Liver (tissue), 9 donors: ENCODE data around the gene PKIG. TPM values are rescaled to one million over a fixed set of nuclear protein-coding genes. Genes with fewer than 3 reads are reported as not detected.

ENCODE experiments used
- DNase-seq: peaks from one replicate; pipeline ENCODE4 v3.0.0-alpha.2; 2017; ENCODE audit warnings: low spot score
- H3K27ac ChIP-seq, 2 donors: one replicate each; pipeline ENCODE4 v1.7.0; 2013; ENCODE audit warnings: inconsistent platforms in 2 of 2, low read length in 2 of 2, control low read depth in 1 of 2, low read depth in 1 of 2, mild to moderate bottlenecking in 1 of 2
- H3K27me3 ChIP-seq, 4 donors: one replicate each; pipeline versions ENCODE4 v1.6.1 to v1.7.0; 2013; ENCODE audit warnings: low read length in 3 of 4, inconsistent platforms in 1 of 4, mild to moderate bottlenecking in 1 of 4, moderate library complexity in 1 of 4; ENCODE audit not compliant: control insufficient read depth in 4 of 4, insufficient read depth in 4 of 4
- H3K36me3 ChIP-seq, 4 donors: one replicate each; pipeline versions ENCODE4 v1.6.1 to v1.7.0; 2013; ENCODE audit warnings: low read length in 3 of 4, mild to moderate bottlenecking in 3 of 4, low read depth in 1 of 4, moderate library complexity in 1 of 4; ENCODE audit not compliant: control insufficient read depth in 4 of 4, insufficient read depth in 3 of 4
- H3K4me1 ChIP-seq, 4 donors: one replicate each; pipeline versions ENCODE4 v1.6.1 to v1.7.0; 2013; ENCODE audit warnings: low read length in 3 of 4, mild to moderate bottlenecking in 3 of 4, moderate library complexity in 1 of 4; ENCODE audit not compliant: control insufficient read depth in 4 of 4, insufficient read depth in 4 of 4
- H3K4me3 ChIP-seq, 3 donors: one replicate each; pipeline versions ENCODE4 v1.6.1 to v1.7.0; 2013; ENCODE audit warnings: low read length in 3 of 3, control low read depth in 1 of 3, low read depth in 1 of 3, mild to moderate bottlenecking in 1 of 3
- H3K9ac ChIP-seq, 2 donors: one replicate each; pipeline ENCODE4 v1.7.0; 2013; ENCODE audit warnings: low read length in 2 of 2, mild to moderate bottlenecking in 2 of 2, moderate library complexity in 2 of 2, control low read depth in 1 of 2, low read depth in 1 of 2
- H3K9me3 ChIP-seq, 4 donors: one replicate each; pipeline versions ENCODE4 v1.6.1 to v1.7.0; 2013; ENCODE audit warnings: low read length in 3 of 4; ENCODE audit not compliant: control insufficient read depth in 4 of 4
- EGR1 ChIP-seq, 2 donors: IDR thresholded peaks; 2 replicates each; pipeline ENCODE4 v1.6.1; 2016 to 2018; ENCODE audit warnings: antibody characterized with exemption in 2 of 2, low read depth in 2 of 2
- FOXA2 ChIP-seq: IDR thresholded peaks from 2 replicates; pipeline ENCODE4 v1.6.1; 2016; ENCODE audit warnings: antibody characterized with exemption
- GABPA ChIP-seq, 2 donors: IDR thresholded peaks in 1 of 2; conservative IDR thresholded peaks in 1 of 2; 2 replicates each; pipeline ENCODE4 v1.6.1; 2016; ENCODE audit warnings: antibody characterized with exemption in 2 of 2, mild to moderate bottlenecking in 1 of 2, moderate library complexity in 1 of 2
- HNF4A ChIP-seq, 2 donors: conservative IDR thresholded peaks; 2 replicates each; pipeline ENCODE4 v1.6.1; 2016; ENCODE audit warnings: antibody characterized with exemption in 2 of 2, mild to moderate bottlenecking in 2 of 2
- HNF4G ChIP-seq: IDR thresholded peaks from 2 replicates; pipeline ENCODE4 v1.6.1; 2016; ENCODE audit warnings: antibody characterized with exemption
- RXRA ChIP-seq, 2 donors: IDR thresholded peaks; 2 replicates each; pipeline ENCODE4 v1.6.1; 2017 to 2018; ENCODE audit warnings: antibody characterized with exemption in 2 of 2, mild to moderate bottlenecking in 1 of 2
- SP1 ChIP-seq: IDR thresholded peaks from 2 replicates; pipeline ENCODE4 v1.6.1; 2018; ENCODE audit warnings: antibody characterized with exemption, mild to moderate bottlenecking
- TAF1 ChIP-seq: conservative IDR thresholded peaks from 2 replicates; pipeline ENCODE4 v1.6.1; 2016; ENCODE audit warnings: antibody characterized with exemption, mild to moderate bottlenecking
- YY1 ChIP-seq: IDR thresholded peaks from 2 replicates; pipeline ENCODE4 v1.6.1; 2016; ENCODE audit warnings: antibody characterized with exemption, mild to moderate bottlenecking
- WGBS: extraction: QIAGEN DNeasy Blood & Tissue Kit; methylation state at CpG from one replicate; pipeline ENCODE4 v1.1.7; 2013; 5-methylcytosine and 5-hydroxymethylcytosine counted together
- polyA plus RNA-seq, 2 donors: library from polyadenylated mRNA; stranded (reverse) in 1 of 2; unstranded in 1 of 2; fragments of 200-250 nt in 1 of 2; fragments of >200 nt in 1 of 2; fragmentation: Nextera tagmentation in 1 of 2; extraction: Ambion mirVana in 1 of 2; gene quantifications; one replicate each; pipeline versions ENCODE4 v1.2.1 to v1.2.3, GENCODE V29; 2013 to 2015
- total RNA-seq, 2 donors: library from RNA; depleted of rRNA; stranded (reverse); fragments of >200 nt; gene quantifications; one replicate each; pipeline ENCODE4 v1.2.3, GENCODE V29; 2014
- TF ChIP-seq, protein P1 (sequence below): IDR thresholded peaks from 2 replicates; pipeline ENCODE4 v1.6.1; 2016; ENCODE audit warnings: antibody characterized with exemption
- TF ChIP-seq, protein P2 (sequence below): fragments of 150-350 bp; IDR thresholded peaks from 2 replicates; pipeline ENCODE4 v1.5.1; 2017; ENCODE audit warnings: improper control_type of control experiment, low read depth, low read length; ENCODE audit not compliant: missing input control
- TF ChIP-seq, protein P3 (sequence below): IDR thresholded peaks from 2 replicates; pipeline ENCODE4 v1.6.1; 2016; ENCODE audit warnings: antibody characterized with exemption
- TF ChIP-seq, protein P4 (sequence below): IDR thresholded peaks from 2 replicates; pipeline ENCODE4 v1.6.1; 2016; ENCODE audit warnings: antibody characterized with exemption, mild to moderate bottlenecking
- donor health status: healthy.
- donor health status: healthy.
- donor health status: healthy.
- donor health status: healthy.
- donor health status: healthy.

The PKIG gene
- total and polyA plus RNA-seq, 4 donors = 10.6 to 24.3 (median 23.4) TPM

DNA sequence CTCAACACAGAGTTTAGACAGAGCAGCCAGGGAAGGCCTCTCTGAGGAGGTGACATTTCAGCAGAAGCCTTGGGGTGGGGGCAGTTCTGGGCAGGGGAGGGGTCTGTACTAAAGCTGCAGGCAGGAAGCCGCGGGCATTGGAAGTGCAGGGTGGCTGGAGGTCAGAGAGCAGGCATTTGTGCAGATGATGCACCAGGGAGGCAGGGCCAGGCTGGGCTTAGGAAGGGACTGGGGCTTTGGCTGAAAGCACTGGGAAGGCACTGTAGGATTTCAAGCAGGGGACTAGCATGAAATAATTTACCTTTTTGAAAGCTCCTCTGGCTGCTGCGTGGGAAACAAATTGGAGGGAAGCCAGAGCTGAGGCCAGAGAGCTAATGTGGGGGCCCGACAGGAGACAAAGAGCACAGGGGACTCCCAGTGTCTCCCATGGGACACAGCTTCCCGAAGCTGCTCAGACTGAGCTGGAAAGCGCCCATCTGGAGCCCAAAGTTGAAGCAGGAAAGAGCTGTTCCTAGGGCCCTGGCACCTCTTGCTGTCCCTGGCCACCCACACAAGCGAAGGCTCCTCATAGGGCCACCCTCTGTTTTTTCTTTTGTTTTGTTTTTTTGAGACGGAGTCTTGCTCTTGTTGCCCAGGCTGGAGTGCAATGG is 49.8 kb downstream of the PKIG start (continued):
- TF ChIP-seq SP1 (no peak), RXRA (IDR thresholded peaks at IDR 0.05) (no peak), TAF1 (no peak), HNF4A (conservative IDR thresholded peaks at IDR 0.05) (no peak)

DNA sequence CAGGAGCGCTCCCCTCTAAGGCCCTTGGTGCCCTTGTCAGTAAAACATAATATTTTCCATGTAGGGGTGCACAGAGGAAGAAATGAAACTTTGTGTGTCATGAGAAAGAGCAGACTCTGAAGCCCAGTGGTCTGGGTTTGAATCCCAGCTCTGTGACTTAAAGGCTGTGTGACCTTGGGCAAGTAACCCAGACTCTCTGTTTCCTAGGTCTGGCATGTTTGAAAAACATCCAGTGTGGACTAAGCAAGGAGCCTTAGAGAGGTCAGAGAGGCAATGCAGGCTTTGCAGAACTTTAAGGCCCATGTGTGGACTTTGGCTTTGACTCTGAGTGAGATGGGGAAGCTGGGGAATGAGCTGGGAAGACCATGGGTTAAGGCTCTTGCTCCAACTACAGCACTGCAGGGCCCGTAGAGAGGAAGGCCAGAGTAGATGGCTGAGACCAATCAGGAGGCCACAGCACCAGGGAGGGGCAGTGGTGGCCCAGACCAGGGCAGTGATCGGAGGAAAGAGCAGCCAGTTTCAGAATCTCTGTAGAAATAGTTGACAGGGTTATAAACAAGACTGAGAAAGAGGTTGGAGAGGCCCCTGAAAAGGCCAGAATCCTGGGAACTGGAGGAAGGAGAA is 50.9 kb downstream of the PKIG start:
- TF ChIP-seq, protein P1, sequence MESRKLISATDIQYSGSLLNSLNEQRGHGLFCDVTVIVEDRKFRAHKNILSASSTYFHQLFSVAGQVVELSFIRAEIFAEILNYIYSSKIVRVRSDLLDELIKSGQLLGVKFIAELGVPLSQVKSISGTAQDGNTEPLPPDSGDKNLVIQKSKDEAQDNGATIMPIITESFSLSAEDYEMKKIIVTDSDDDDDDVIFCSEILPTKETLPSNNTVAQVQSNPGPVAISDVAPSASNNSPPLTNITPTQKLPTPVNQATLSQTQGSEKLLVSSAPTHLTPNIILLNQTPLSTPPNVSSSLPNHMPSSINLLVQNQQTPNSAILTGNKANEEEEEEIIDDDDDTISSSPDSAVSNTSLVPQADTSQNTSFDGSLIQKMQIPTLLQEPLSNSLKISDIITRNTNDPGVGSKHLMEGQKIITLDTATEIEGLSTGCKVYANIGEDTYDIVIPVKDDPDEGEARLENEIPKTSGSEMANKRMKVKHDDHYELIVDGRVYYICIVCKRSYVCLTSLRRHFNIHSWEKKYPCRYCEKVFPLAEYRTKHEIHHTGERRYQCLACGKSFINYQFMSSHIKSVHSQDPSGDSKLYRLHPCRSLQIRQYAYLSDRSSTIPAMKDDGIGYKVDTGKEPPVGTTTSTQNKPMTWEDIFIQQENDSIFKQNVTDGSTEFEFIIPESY = no peak
- TF ChIP-seq HNF4G (no peak), SP1 (no peak), YY1 (no peak), GABPA (IDR thresholded peaks at IDR 0.05 in 1 of 2, conservative IDR thresholded peaks at IDR 0.05 in 1 of 2) (no peak), TAF1 (no peak), RXRA (IDR thresholded peaks at IDR 0.05) (no peak), FOXA2 (no peak), EGR1 (IDR thresholded peaks at IDR 0.05; ENCODE audit: low read depth in 2 of 2) (no peak)
- TF ChIP-seq, protein P2, sequence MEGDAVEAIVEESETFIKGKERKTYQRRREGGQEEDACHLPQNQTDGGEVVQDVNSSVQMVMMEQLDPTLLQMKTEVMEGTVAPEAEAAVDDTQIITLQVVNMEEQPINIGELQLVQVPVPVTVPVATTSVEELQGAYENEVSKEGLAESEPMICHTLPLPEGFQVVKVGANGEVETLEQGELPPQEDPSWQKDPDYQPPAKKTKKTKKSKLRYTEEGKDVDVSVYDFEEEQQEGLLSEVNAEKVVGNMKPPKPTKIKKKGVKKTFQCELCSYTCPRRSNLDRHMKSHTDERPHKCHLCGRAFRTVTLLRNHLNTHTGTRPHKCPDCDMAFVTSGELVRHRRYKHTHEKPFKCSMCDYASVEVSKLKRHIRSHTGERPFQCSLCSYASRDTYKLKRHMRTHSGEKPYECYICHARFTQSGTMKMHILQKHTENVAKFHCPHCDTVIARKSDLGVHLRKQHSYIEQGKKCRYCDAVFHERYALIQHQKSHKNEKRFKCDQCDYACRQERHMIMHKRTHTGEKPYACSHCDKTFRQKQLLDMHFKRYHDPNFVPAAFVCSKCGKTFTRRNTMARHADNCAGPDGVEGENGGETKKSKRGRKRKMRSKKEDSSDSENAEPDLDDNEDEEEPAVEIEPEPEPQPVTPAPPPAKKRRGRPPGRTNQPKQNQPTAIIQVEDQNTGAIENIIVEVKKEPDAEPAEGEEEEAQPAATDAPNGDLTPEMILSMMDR = no peak
- TF ChIP-seq, protein P3, sequence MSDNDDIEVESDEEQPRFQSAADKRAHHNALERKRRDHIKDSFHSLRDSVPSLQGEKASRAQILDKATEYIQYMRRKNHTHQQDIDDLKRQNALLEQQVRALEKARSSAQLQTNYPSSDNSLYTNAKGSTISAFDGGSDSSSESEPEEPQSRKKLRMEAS = no peak
- TF ChIP-seq, protein P4, sequence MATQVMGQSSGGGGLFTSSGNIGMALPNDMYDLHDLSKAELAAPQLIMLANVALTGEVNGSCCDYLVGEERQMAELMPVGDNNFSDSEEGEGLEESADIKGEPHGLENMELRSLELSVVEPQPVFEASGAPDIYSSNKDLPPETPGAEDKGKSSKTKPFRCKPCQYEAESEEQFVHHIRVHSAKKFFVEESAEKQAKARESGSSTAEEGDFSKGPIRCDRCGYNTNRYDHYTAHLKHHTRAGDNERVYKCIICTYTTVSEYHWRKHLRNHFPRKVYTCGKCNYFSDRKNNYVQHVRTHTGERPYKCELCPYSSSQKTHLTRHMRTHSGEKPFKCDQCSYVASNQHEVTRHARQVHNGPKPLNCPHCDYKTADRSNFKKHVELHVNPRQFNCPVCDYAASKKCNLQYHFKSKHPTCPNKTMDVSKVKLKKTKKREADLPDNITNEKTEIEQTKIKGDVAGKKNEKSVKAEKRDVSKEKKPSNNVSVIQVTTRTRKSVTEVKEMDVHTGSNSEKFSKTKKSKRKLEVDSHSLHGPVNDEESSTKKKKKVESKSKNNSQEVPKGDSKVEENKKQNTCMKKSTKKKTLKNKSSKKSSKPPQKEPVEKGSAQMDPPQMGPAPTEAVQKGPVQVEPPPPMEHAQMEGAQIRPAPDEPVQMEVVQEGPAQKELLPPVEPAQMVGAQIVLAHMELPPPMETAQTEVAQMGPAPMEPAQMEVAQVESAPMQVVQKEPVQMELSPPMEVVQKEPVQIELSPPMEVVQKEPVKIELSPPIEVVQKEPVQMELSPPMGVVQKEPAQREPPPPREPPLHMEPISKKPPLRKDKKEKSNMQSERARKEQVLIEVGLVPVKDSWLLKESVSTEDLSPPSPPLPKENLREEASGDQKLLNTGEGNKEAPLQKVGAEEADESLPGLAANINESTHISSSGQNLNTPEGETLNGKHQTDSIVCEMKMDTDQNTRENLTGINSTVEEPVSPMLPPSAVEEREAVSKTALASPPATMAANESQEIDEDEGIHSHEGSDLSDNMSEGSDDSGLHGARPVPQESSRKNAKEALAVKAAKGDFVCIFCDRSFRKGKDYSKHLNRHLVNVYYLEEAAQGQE = no peak
- H3K36me3 ChIP-seq = peaks cover 0 to 2% (median 0%) of the 10 kb centered on the region in 4 donors
- no peaks in the 10 kb centered on the region for H3K4me1 ChIP-seq
- 81% methylated on average over 3 of the region's 3 CpGs for whole genome bisulfite sequencing
- H3K9me3 ChIP-seq = no peaks in the 10 kb centered on the region
- H3K27ac ChIP-seq = no peak overlapping the region
- H3K27me3 ChIP-seq = no peaks in the 10 kb centered on the region
- DNase-seq = no peak
- H3K4me3 ChIP-seq = no peak overlapping the region
- H3K9ac ChIP-seq = no peak overlapping the region
